ENCODE measurements around the gene FMN2. TPM values are rescaled to one million over a fixed set of nuclear protein-coding genes. Genes with fewer than 3 reads are reported as not detected.

Gene FMN2
- total and polyA plus RNA-seq, 2 donors (not counting 1 experiment from before 2014, with no cell fraction given): 8.0 to 13.7 TPM

GRCh38 chr1:240337781-240338180, 246.1 kb downstream of the FMN2 start:
- Histone ChIP-seq H2AFZ (ENCODE audit: low read length) (no peak overlapping the region), H3K79me2 (ENCODE audit: control insufficient read depth, insufficient read depth, low read length) (no peaks in the 10 kb centered on the region), H3K9ac (ENCODE audit: insufficient read depth, low read length) (no peak overlapping the region), H3K27me3 (ENCODE audit: control insufficient read depth, insufficient read depth, low read length) (no peaks in the 10 kb centered on the region), H3K4me2 (ENCODE audit: extremely low read depth, insufficient read depth, low read length) (peak overlapping the region; percentile 63), H3K9me3 (ENCODE audit: control insufficient read depth, insufficient read depth, low read depth, low read length) (no peaks in the 10 kb centered on the region), H3K36me3 (ENCODE audit: control insufficient read depth, insufficient read depth, low read length) (no peaks in the 10 kb centered on the region), H4K20me1 (ENCODE audit: control insufficient read depth, extremely low read depth, insufficient read depth, low read length) (no peaks in the 10 kb centered on the region), H3K4me3 (replicated peaks in 1 of 4; ENCODE audit: control extremely low read depth in 1 of 4, insufficient read depth in 1 of 4, low read depth in 3 of 4, low read length in 4 of 4) (no peak overlapping the region), H3K4me1 (ENCODE audit: control insufficient read depth, extremely low read depth, insufficient read depth, low read length) (peaks cover 6% of the 10 kb centered on the region), H3K27ac (ENCODE audit: insufficient read depth, low read length) (peak overlapping the region; percentile 39)
- peak; percentile 75 to 94 for DNase-seq (ENCODE audit: low read depth in 2 of 2)
- TF ChIP-seq EZH2 (IDR thresholded peaks at IDR 0.05; ENCODE audit: low read length, missing control alignments): no peak
- TF ChIP-seq CTCF (conservative IDR thresholded peaks at IDR 0.05 in 1 of 2, IDR thresholded peaks at IDR 0.05 in 1 of 2; ENCODE audit: low read depth in 1 of 2, low read length in 2 of 2): no peak

DNA sequence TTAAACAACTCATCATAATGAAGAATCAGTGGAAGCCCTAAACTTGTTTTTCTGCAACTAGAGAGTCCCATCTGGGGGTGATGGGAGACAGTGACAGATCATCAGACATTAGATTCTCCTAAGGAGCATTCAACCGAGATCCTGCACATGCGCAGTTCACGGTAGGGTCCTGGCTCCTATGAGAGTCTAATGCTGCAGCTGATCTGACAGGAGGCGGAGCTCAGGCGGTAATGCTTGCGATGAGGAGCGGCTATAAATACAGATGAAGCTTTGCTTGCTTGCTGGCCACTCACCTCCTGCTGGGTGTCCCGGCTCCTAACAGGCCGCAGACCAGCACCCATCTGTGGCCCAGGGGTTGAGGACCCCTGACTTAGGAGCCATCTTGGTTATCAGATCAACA, 247.2 kb downstream of the FMN2 start:
- Histone ChIP-seq H3K9me3 (ENCODE audit: control insufficient read depth, insufficient read depth, low read depth, low read length) (no peaks in the 10 kb centered on the region), H3K79me2 (ENCODE audit: control insufficient read depth, insufficient read depth, low read length) (no peaks in the 10 kb centered on the region), H3K4me3 (replicated peaks in 1 of 4; ENCODE audit: control extremely low read depth in 1 of 4, insufficient read depth in 1 of 4, low read depth in 3 of 4, low read length in 4 of 4) (no peak overlapping the region), H4K20me1 (ENCODE audit: control insufficient read depth, extremely low read depth, insufficient read depth, low read length) (no peaks in the 10 kb centered on the region), H3K4me2 (ENCODE audit: extremely low read depth, insufficient read depth, low read length) (no peak overlapping the region), H3K9ac (ENCODE audit: insufficient read depth, low read length) (no peak overlapping the region), H3K27me3 (ENCODE audit: control insufficient read depth, insufficient read depth, low read length) (no peaks in the 10 kb centered on the region), H3K36me3 (ENCODE audit: control insufficient read depth, insufficient read depth, low read length) (no peaks in the 10 kb centered on the region), H3K27ac (ENCODE audit: insufficient read depth, low read length) (no peak overlapping the region), H2AFZ (ENCODE audit: low read length) (no peak overlapping the region), H3K4me1 (ENCODE audit: control insufficient read depth, extremely low read depth, insufficient read depth, low read length) (peaks cover 6% of the 10 kb centered on the region)
- no peak for DNase-seq (ENCODE audit: low read depth in 2 of 2)
- TF ChIP-seq EZH2 (IDR thresholded peaks at IDR 0.05; ENCODE audit: low read length, missing control alignments): no peak
- no peak for TF ChIP-seq CTCF (conservative IDR thresholded peaks at IDR 0.05 in 1 of 2, IDR thresholded peaks at IDR 0.05 in 1 of 2; ENCODE audit: low read depth in 1 of 2, low read length in 2 of 2)

DNA sequence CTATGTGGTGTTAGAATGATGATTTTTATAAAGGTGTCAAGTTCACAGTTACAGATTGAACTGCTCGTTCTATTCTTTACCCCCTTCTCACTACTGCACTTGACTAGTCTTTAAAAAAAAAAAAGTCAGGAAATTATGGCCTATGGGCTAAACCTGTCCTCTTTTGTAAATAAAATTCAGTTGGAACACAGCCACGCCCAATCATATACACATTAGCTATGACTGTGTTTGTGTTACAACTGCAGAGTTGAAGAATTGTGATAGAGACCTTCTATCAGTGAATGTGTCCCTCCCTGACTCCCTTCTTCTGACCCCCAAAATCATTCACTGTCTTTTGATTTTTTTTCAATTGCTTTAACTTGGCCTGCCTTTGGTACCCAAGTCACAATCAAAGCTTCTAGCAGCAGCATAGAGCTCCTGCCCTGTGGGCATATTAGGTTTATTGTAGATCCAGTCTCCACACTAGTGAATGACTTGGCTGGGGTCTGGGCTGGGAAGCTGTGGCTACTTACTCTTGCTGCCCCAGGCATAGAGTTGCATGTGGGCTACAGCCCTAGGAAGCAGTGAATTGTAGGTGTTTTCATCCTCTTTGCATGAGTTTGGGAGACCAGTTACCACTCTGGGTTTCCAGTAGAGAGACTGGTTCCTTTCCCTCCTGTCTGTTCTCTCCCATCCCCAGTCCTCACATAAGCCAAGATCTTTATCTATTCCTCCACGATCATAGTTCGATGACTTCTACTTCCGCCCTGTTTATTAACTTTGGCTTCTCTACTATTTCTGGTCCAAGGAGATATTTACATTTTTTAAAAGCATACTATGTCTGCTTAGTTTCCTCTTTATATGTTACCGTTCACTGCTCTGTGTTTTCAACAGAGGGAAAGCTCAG, 249.9 kb downstream of the FMN2 start:
- no peaks in the 10 kb centered on the region for H3K9me3 ChIP-seq (ENCODE audit: control insufficient read depth, insufficient read depth, low read depth, low read length)
- no peaks in the 10 kb centered on the region for H3K36me3 ChIP-seq (ENCODE audit: control insufficient read depth, insufficient read depth, low read length)
- no peaks in the 10 kb centered on the region for H3K27me3 ChIP-seq (ENCODE audit: control insufficient read depth, insufficient read depth, low read length)
- H3K9ac ChIP-seq (ENCODE audit: insufficient read depth, low read length): no peak overlapping the region
- no peaks in the 10 kb centered on the region for H4K20me1 ChIP-seq (ENCODE audit: control insufficient read depth, extremely low read depth, insufficient read depth, low read length)
- H3K4me3 ChIP-seq (replicated peaks in 1 of 4; ENCODE audit: control extremely low read depth in 1 of 4, insufficient read depth in 1 of 4, low read depth in 3 of 4, low read length in 4 of 4): no peak overlapping the region
- DNase-seq (ENCODE audit: low read depth in 2 of 2): no peak
- TF ChIP-seq CTCF (conservative IDR thresholded peaks at IDR 0.05 in 1 of 2, IDR thresholded peaks at IDR 0.05 in 1 of 2; ENCODE audit: low read depth in 1 of 2, low read length in 2 of 2) (no peak), EZH2 (IDR thresholded peaks at IDR 0.05; ENCODE audit: low read length, missing control alignments) (no peak)
- no peaks in the 10 kb centered on the region for H3K79me2 ChIP-seq (ENCODE audit: control insufficient read depth, insufficient read depth, low read length)
- no peak overlapping the region for H3K4me2 ChIP-seq (ENCODE audit: extremely low read depth, insufficient read depth, low read length)
- no peak overlapping the region for H2AFZ ChIP-seq (ENCODE audit: low read length)
- peaks cover 8% of the 10 kb centered on the region for H3K4me1 ChIP-seq (ENCODE audit: control insufficient read depth, extremely low read depth, insufficient read depth, low read length)
- no peak overlapping the region for H3K27ac ChIP-seq (ENCODE audit: insufficient read depth, low read length)
